HepG2 (cell line): ENCODE measurements around the gene HOXB4. TPM values are rescaled to one million over a fixed set of nuclear protein-coding genes. Genes with fewer than 3 reads are reported as not detected.

Experiments used
- ATAC-seq: fragments of 200-7000 bp; cut with Tn5 transposase; 3 replicates; pipeline ENCODE4 v1.9.1; 2020; ENCODE audit warnings: mild to moderate bottlenecking, moderate library complexity
- BruUV-seq: library from RNA; stranded (reverse); fragments of 400-500 nt; replicated peaks from 2 replicates; lab custom pipeline; 2021; lab: Mats Ljungman, UMichigan
- CTCF ChIA-PET: fragments of 300-600 bp; formaldehyde crosslinking; extraction: SDS; loops from one replicate; lab custom pipeline; 2021; ENCODE audit warnings: low total read pairs, inconsistent platforms, low intra/inter-chr PET ratio; lab: Yijun Ruan, JAX
- POLR2A ChIA-PET: fragments of 350-600 bp; sonication (Branson Sonifier 250); formaldehyde crosslinking; loops from one replicate; lab custom pipeline; 2020; ENCODE audit warnings: antibody characterized with exemption, inconsistent platforms; lab: Yijun Ruan, JAX
- DNase-seq: peaks from one replicate; pipeline ENCODE4 v3.0.0-alpha.2; 2015; ENCODE audit warnings: low spot score
- FAIRE-seq: peaks from 3 replicates; lab custom pipeline; 2011; peaks lifted over from hg19 to GRCh38; lab: Jason Lieb, UNC
- H2AFZ ChIP-seq: one replicate; pipeline ENCODE4 v1.6.1; 2011; ENCODE audit warnings: low read length, inconsistent platforms
- H3K27ac ChIP-seq: fragments of 300-600 bp; 3 replicates; pipeline ENCODE4 v1.8.0; 2011; ENCODE audit warnings: mixed run types, mild to moderate bottlenecking, mixed read lengths, low read length, inconsistent platforms; ENCODE audit not compliant: insufficient read depth; ENCODE audit errors: extremely low read length
- H3K27me3 ChIP-seq, 2 experiments: fragments of 200-600 bp in 1 of 2; 2 replicates in 1 of 2; 3 replicates in 1 of 2; pipeline versions ENCODE4 v1.6.0 to v1.8.0; 2011; ENCODE audit warnings: low read length in 2 of 2, mild to moderate bottlenecking in 2 of 2, moderate library complexity in 2 of 2, inconsistent platforms in 1 of 2; ENCODE audit not compliant: insufficient read depth in 2 of 2, control insufficient read depth in 1 of 2
- H3K36me3 ChIP-seq, 2 experiments: fragments of 200-600 bp in 1 of 2; replicated peaks in 1 of 2; 2 replicates in 1 of 2; 3 replicates in 1 of 2; pipeline versions ENCODE4 v1.5.1 to v1.8.0; 2011; ENCODE audit warnings: low read length in 2 of 2, inconsistent platforms in 1 of 2; ENCODE audit not compliant: insufficient read depth in 2 of 2, control insufficient read depth in 1 of 2
- H3K4me1 ChIP-seq: 2 replicates; pipeline ENCODE4 v1.5.1; 2012; ENCODE audit warnings: low read length, inconsistent platforms; ENCODE audit not compliant: insufficient read depth
- H3K4me2 ChIP-seq: 2 replicates; pipeline ENCODE4 v1.6.0; 2011; ENCODE audit warnings: low read depth, low read length, inconsistent platforms
- H3K4me3 ChIP-seq, 3 experiments: fragments of 200-600 bp in 1 of 3; sonication (generic), shearing (Covaris generic) in 1 of 3; replicated peaks in 1 of 3; 2 replicates each; pipeline ENCODE4 v1.5.1; 2011 to 2016; ENCODE audit warnings: low read length in 3 of 3, inconsistent platforms in 2 of 3, low read depth in 2 of 3, mild to moderate bottlenecking in 2 of 3, control low read depth in 1 of 3, mixed read lengths in 1 of 3; ENCODE audit not compliant: insufficient read depth in 1 of 3
- H3K79me2 ChIP-seq: one replicate; pipeline ENCODE4 v1.6.1; 2011; ENCODE audit warnings: low read length, inconsistent platforms; ENCODE audit not compliant: insufficient read depth
- H3K9ac ChIP-seq: 2 replicates; pipeline ENCODE4 v1.6.0; 2011; ENCODE audit warnings: mild to moderate bottlenecking, low read depth, low read length, inconsistent platforms; ENCODE audit not compliant: insufficient read depth
- H3K9me3 ChIP-seq: 2 replicates; pipeline ENCODE4 v1.5.1; 2012; ENCODE audit warnings: mild to moderate bottlenecking, low read length
- H4K20me1 ChIP-seq: 2 replicates; pipeline ENCODE4 v1.6.0; 2011; ENCODE audit warnings: inconsistent platforms, mild to moderate bottlenecking, low read length, moderate library complexity; ENCODE audit not compliant: insufficient read depth
- YY1 ChIP-seq: IDR thresholded peaks from 2 replicates; pipeline ENCODE4 v1.6.1; 2011; ENCODE audit warnings: low read length, low read depth, moderate library complexity, mild to moderate bottlenecking; ENCODE audit not compliant: insufficient read depth, insufficient replicate concordance
- WGBS: methylation state at CpG from one replicate; pipeline ENCODE4 v1.1.6; 2017; ENCODE audit warnings: low lambda C conversion rate; 5-methylcytosine and 5-hydroxymethylcytosine counted together
- in situ Hi-C: cut with HindIII; loops from 2 replicates; pipeline ENCODE4 v1.10.0; 2017; ENCODE audit warnings: low pct_unique_long_range_greater_than_20kb; ENCODE audit not compliant: extremely low pct_ligation_motif_present
- intact Hi-C: fragments of 100-400 bp; cut with micrococcal nuclease; formaldehyde crosslinking; loops from one replicate; pipeline ENCODE4 v1.10.0; 2022; ENCODE audit not compliant: unreplicated experiment
- polyA plus RNA-seq, 8 experiments: library from polyadenylated mRNA; depleted of rRNA in 3 of 8; stranded (reverse) in 7 of 8; unstranded in 1 of 8; fragments of >200 nt; fragmentation: Illumina TruSeq in 4 of 8; extraction: Trizol in 4 of 8; gene quantifications; 2 replicates each; pipeline versions ENCODE4 v1.2.1 to v1.2.3, GENCODE V29; 2011 to 2016; ENCODE audit warnings: low read depth in 4 of 8, missing spikeins in 1 of 8, mixed read lengths in 1 of 8; ENCODE audit not compliant: insufficient read depth in 1 of 8
- total RNA-seq, 5 experiments: library from RNA; depleted of rRNA; stranded (reverse); fragments of >200 nt; fragmentation: Illumina TruSeq; extraction: Trizol; gene quantifications; 2 replicates each; pipeline ENCODE4 v1.2.3, GENCODE V29; 2016; ENCODE audit warnings: low read depth in 1 of 5
- TF ChIP-seq, protein P1 (sequence below): sonication (generic); formaldehyde crosslinking; IDR thresholded peaks from 2 replicates; pipeline ENCODE4 v1.4.0; 2020; ENCODE audit warnings: missing genetic modification reagents
- TF ChIP-seq, protein P2 (sequence below): sonication (generic); formaldehyde crosslinking; IDR thresholded peaks from 2 replicates; pipeline ENCODE4 v1.4.0; 2020; ENCODE audit warnings: mild to moderate bottlenecking, missing genetic modification reagents
- TF ChIP-seq, protein P3 (sequence below): sonication (generic); formaldehyde crosslinking; IDR thresholded peaks from 2 replicates; pipeline ENCODE4 v1.4.0; 2020; ENCODE audit warnings: missing genetic modification reagents

The HOXB4 gene
- total and polyA plus RNA-seq, 2 of the 13 experiments (the other 11 are each of a cell fraction or from before 2014, with no cell fraction given): not detected

DNA sequence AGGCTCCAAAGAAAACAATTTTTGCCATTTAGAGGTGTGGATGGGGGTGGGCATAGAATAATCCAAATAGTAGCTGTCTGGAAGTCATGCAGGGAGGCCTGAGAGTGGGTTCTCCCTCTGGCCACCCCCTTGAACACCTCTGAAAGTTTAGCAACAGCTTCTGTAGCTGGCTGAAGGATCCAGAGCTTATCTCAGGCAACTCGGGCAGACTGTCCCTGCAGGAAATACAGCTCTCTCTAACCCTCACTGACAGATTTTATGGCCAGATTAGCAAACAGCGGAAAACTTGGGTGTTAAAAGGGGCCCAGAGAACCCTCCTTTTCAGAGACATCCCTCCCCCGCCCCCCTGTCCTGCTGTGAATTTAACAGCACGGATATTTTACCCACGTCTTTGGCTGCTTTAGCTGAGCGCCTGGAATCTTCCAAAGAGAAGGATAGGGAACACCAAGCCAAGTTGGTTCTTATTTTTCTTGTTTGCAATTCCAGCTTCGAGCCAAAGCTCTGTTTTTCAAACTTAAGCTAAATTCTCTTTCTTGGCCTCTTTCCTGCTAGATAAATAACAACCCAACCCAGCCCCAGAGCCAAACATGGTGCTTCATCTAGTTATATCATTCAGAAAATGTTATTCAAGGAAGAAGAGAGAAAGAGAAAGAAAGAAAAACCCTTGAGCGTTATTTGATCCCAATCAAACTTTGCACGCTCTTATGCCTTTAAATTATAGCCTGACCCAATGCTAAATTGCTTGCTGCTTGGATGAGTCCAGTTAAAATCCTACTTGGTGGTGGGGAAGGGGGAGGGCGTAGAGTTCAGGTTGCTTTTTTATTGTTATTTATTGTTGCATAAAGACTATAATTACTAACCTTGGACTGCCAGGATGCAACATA is 31.0 kb downstream of the HOXB4 start:
- Histone ChIP-seq H3K27ac (no peak overlapping the region), H4K20me1 (no peaks in the 10 kb centered on the region; the same call in 1 of the 2 replicates), H3K79me2 (no peaks in the 10 kb centered on the region), H3K36me3 (no peaks in the 10 kb centered on the region), H3K9me3 (no peaks in the 10 kb centered on the region), H2AFZ (no peak overlapping the region), H3K4me1 (no peaks in the 10 kb centered on the region), H3K4me3 (no peak overlapping the region), H3K4me2 (no peak overlapping the region), H3K27me3 (peaks cover 17 to 95% of the 10 kb centered on the region in 2 experiments), H3K9ac (no peak overlapping the region)
- ChIA-PET CTCF (no interaction called here), POLR2A (no interaction called here)
- intact Hi-C loops: no loop called here
- in situ Hi-C loops: no loop called here
- no peak for DNase-seq
- 17% methylated on average over 10 of the region's 10 CpGs for WGBS
- no peak for FAIRE-seq
- TF ChIP-seq, protein P1, sequence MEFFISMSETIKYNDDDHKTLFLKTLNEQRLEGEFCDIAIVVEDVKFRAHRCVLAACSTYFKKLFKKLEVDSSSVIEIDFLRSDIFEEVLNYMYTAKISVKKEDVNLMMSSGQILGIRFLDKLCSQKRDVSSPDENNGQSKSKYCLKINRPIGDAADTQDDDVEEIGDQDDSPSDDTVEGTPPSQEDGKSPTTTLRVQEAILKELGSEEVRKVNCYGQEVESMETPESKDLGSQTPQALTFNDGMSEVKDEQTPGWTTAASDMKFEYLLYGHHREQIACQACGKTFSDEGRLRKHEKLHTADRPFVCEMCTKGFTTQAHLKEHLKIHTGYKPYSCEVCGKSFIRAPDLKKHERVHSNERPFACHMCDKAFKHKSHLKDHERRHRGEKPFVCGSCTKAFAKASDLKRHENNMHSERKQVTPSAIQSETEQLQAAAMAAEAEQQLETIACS: no peak
- no peak for ATAC-seq
- no TSS peak for BruUV-seq

DNA sequence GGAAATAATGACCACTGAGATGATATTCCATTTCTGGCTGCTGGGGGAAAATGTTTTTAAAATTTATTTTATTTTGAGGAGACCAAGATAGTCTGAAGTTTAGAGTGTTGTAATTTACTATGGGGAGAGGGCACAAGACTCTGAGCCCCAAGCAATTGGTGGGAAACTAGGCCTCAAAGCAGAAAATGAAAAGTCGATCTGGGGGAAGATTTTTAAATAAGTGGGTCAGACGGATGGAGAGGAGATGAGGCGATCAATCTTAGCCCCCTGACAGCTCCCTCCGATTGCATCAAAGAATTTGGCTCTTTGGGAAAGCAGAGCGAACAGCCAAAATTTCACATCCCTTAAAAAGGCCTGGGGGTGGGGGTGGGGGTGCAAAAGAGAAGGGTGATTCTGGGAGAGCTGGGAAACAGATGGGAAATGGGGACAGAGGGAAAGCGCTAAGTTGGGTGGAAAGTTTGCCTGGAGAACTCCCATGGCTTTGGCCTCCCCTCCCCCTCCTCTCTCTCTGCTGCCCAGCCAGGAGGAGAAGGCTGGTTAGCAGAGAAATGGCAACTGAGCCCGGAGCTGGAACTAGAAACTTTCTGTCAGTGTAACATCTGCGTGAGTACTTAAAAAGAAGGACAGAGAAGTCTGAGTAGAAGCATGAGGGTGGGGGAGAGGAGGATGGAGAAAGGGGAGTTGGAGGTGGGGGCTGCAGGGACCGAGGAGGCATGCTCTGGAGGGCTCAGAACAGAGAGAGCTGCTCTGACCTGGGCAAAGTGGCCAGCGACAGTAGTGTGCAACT is 31.8 kb downstream of the HOXB4 start:
- POLR2A ChIA-PET: no interaction called here
- 8% methylated on average over 10 of the region's 10 CpGs for WGBS
- Histone ChIP-seq H3K9me3 (no peaks in the 10 kb centered on the region), H2AFZ (no peak overlapping the region), H3K79me2 (no peaks in the 10 kb centered on the region), H3K9ac (no peak overlapping the region), H3K4me3 (no peak overlapping the region), H3K27me3 (peaks cover 11 to 95% of the 10 kb centered on the region in 2 experiments), H3K36me3 (no peaks in the 10 kb centered on the region), H4K20me1 (no peaks in the 10 kb centered on the region; the same call in 1 of the 2 replicates), H3K4me1 (no peaks in the 10 kb centered on the region), H3K4me2 (no peak overlapping the region), H3K27ac (no peak overlapping the region)
- CTCF ChIA-PET: no interaction called here
- no peak for DNase-seq
- FAIRE-seq: no peak
- in situ Hi-C loops: no loop called here
- intact Hi-C loops: no loop called here
- BruUV-seq: no TSS peak
- ATAC-seq: no peak
- no peak for TF ChIP-seq YY1
- TF ChIP-seq, protein P2, sequence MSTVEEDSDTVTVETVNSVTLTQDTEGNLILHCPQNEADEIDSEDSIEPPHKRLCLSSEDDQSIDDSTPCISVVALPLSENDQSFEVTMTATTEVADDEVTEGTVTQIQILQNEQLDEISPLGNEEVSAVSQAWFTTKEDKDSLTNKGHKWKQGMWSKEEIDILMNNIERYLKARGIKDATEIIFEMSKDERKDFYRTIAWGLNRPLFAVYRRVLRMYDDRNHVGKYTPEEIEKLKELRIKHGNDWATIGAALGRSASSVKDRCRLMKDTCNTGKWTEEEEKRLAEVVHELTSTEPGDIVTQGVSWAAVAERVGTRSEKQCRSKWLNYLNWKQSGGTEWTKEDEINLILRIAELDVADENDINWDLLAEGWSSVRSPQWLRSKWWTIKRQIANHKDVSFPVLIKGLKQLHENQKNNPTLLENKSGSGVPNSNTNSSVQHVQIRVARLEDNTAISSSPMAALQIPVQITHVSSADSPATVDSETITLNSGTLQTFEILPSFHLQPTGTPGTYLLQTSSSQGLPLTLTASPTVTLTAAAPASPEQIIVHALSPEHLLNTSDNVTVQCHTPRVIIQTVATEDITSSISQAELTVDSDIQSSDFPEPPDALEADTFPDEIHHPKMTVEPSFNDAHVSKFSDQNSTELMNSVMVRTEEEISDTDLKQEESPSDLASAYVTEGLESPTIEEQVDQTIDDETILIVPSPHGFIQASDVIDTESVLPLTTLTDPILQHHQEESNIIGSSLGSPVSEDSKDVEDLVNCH: no peak
- TF ChIP-seq, protein P3, sequence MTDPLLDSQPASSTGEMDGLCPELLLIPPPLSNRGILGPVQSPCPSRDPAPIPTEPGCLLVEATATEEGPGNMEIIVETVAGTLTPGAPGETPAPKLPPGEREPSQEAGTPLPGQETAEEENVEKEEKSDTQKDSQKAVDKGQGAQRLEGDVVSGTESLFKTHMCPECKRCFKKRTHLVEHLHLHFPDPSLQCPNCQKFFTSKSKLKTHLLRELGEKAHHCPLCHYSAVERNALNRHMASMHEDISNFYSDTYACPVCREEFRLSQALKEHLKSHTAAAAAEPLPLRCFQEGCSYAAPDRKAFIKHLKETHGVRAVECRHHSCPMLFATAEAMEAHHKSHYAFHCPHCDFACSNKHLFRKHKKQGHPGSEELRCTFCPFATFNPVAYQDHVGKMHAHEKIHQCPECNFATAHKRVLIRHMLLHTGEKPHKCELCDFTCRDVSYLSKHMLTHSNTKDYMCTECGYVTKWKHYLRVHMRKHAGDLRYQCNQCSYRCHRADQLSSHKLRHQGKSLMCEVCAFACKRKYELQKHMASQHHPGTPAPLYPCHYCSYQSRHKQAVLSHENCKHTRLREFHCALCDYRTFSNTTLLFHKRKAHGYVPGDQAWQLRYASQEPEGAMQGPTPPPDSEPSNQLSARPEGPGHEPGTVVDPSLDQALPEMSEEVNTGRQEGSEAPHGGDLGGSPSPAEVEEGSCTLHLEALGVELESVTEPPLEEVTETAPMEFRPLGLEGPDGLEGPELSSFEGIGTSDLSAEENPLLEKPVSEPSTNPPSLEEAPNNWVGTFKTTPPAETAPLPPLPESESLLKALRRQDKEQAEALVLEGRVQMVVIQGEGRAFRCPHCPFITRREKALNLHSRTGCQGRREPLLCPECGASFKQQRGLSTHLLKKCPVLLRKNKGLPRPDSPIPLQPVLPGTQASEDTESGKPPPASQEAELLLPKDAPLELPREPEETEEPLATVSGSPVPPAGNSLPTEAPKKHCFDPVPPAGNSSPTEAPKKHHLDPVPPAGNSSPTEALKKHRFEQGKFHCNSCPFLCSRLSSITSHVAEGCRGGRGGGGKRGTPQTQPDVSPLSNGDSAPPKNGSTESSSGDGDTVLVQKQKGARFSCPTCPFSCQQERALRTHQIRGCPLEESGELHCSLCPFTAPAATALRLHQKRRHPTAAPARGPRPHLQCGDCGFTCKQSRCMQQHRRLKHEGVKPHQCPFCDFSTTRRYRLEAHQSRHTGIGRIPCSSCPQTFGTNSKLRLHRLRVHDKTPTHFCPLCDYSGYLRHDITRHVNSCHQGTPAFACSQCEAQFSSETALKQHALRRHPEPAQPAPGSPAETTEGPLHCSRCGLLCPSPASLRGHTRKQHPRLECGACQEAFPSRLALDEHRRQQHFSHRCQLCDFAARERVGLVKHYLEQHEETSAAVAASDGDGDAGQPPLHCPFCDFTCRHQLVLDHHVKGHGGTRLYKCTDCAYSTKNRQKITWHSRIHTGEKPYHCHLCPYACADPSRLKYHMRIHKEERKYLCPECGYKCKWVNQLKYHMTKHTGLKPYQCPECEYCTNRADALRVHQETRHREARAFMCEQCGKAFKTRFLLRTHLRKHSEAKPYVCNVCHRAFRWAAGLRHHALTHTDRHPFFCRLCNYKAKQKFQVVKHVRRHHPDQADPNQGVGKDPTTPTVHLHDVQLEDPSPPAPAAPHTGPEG (CRISPR knock-in tag): no peak
